Measurements from ENCODE around the gene SHANK1.

The SHANK1 gene

DNA sequence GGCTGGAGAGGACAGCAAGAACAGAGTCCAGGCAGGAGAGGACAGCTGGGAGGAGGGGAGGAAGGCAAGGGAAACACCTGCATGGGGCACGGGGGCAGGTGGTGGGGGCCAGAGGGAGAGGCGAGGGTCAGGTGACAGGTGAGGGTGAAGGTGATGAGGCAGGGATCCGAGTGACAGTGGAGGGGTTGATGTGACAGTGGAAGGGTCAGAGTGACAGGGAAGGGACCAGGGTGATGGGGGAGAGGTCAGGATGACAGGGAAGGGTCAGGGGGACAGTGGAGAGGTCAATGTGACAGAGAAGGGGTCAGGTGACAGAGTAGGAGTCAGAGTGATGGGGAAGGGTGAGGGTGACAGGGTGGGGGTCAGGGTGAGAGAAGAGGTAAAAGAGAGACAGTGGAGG, 41.3 kb downstream of the SHANK1 start:
- Histone ChIP-seq H3K4me1 (ENCODE audit: insufficient read depth, low read length, severe bottlenecking) (no peaks in the 10 kb centered on the region), H3K9me3 (ENCODE audit: low read length) (no peaks in the 10 kb centered on the region), H2AFZ (ENCODE audit: low read length) (no peak overlapping the region), H3K9ac (ENCODE audit: low read length) (no peak overlapping the region), H3K4me2 (ENCODE audit: low read length) (no peak overlapping the region), H3K27me3 (ENCODE audit: insufficient read depth, low read length) (no peaks in the 10 kb centered on the region), H3K27ac (ENCODE audit: low read depth, low read length, poor library complexity, severe bottlenecking) (no peak overlapping the region), H3F3A (ENCODE audit: insufficient read depth, low read length) (no peaks in the 10 kb centered on the region), H3K4me3 (ENCODE audit: low read depth, low read length, poor library complexity, severe bottlenecking) (no peak overlapping the region), H3K79me2 (ENCODE audit: insufficient read depth, low read length) (no peaks in the 10 kb centered on the region), H4K20me1 (ENCODE audit: insufficient read depth, low read length) (no peaks in the 10 kb centered on the region), H3K36me3 (ENCODE audit: insufficient read depth, low read length) (no peaks in the 10 kb centered on the region), H3K9me2 (ENCODE audit: low read depth, low read length) (no peaks in the 10 kb centered on the region)
- TF ChIP-seq, protein P1, sequence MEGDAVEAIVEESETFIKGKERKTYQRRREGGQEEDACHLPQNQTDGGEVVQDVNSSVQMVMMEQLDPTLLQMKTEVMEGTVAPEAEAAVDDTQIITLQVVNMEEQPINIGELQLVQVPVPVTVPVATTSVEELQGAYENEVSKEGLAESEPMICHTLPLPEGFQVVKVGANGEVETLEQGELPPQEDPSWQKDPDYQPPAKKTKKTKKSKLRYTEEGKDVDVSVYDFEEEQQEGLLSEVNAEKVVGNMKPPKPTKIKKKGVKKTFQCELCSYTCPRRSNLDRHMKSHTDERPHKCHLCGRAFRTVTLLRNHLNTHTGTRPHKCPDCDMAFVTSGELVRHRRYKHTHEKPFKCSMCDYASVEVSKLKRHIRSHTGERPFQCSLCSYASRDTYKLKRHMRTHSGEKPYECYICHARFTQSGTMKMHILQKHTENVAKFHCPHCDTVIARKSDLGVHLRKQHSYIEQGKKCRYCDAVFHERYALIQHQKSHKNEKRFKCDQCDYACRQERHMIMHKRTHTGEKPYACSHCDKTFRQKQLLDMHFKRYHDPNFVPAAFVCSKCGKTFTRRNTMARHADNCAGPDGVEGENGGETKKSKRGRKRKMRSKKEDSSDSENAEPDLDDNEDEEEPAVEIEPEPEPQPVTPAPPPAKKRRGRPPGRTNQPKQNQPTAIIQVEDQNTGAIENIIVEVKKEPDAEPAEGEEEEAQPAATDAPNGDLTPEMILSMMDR (IDR thresholded peaks at IDR 0.05; ENCODE audit: low read length): no peak
- no peak for TF ChIP-seq EZH2 (IDR thresholded peaks at IDR 0.05; ENCODE audit: borderline replicate concordance, low read length)

DNA sequence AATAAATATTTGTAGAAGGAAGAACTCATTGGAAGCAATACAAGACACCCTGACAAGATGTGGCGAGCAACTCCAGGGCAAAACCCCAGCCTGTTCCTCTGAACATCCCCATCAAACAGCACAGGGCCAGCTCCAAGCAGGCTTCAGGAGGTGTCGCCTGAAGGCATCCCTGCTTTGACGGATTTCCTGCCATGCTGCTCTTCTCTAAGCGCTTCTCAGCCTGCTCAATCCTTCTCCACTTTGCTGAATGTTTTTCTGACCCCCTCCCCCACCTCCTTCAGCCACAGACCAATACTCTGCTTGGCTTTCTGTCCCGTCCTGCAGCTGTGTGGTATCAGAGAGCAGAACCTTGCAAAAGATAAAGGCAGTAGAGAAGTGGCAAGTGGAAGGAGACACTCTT, 42.0 kb downstream of the SHANK1 start:
- Histone ChIP-seq H3K9me3 (ENCODE audit: low read length) (no peaks in the 10 kb centered on the region), H3K9ac (ENCODE audit: low read length) (no peak overlapping the region), H3K79me2 (ENCODE audit: insufficient read depth, low read length) (no peaks in the 10 kb centered on the region), H3K4me1 (ENCODE audit: insufficient read depth, low read length, severe bottlenecking) (no peaks in the 10 kb centered on the region), H3K27ac (ENCODE audit: low read depth, low read length, poor library complexity, severe bottlenecking) (no peak overlapping the region), H3K4me2 (ENCODE audit: low read length) (no peak overlapping the region), H2AFZ (ENCODE audit: low read length) (no peak overlapping the region), H3K27me3 (ENCODE audit: insufficient read depth, low read length) (no peaks in the 10 kb centered on the region), H3K36me3 (ENCODE audit: insufficient read depth, low read length) (no peaks in the 10 kb centered on the region), H3K9me2 (ENCODE audit: low read depth, low read length) (no peaks in the 10 kb centered on the region), H3F3A (ENCODE audit: insufficient read depth, low read length) (no peaks in the 10 kb centered on the region), H4K20me1 (ENCODE audit: insufficient read depth, low read length) (no peaks in the 10 kb centered on the region), H3K4me3 (ENCODE audit: low read depth, low read length, poor library complexity, severe bottlenecking) (no peak overlapping the region)
- no peak for TF ChIP-seq EZH2 (IDR thresholded peaks at IDR 0.05; ENCODE audit: borderline replicate concordance, low read length)
- TF ChIP-seq, protein P1 (IDR thresholded peaks at IDR 0.05; ENCODE audit: low read length): no peak

GRCh38 chr19:50676625-50677197, 42.9 kb downstream of the SHANK1 start:
- no peaks in the 10 kb centered on the region for H3K36me3 ChIP-seq (ENCODE audit: insufficient read depth, low read length)
- H4K20me1 ChIP-seq (ENCODE audit: insufficient read depth, low read length): no peaks in the 10 kb centered on the region
- H3K27me3 ChIP-seq (ENCODE audit: insufficient read depth, low read length): no peaks in the 10 kb centered on the region
- TF ChIP-seq, protein P1 (IDR thresholded peaks at IDR 0.05; ENCODE audit: low read length): no peak
- TF ChIP-seq EZH2 (IDR thresholded peaks at IDR 0.05; ENCODE audit: borderline replicate concordance, low read length): no peak
- no peak overlapping the region for H3K4me2 ChIP-seq (ENCODE audit: low read length)
- no peak overlapping the region for H2AFZ ChIP-seq (ENCODE audit: low read length)
- no peaks in the 10 kb centered on the region for H3K4me1 ChIP-seq (ENCODE audit: insufficient read depth, low read length, severe bottlenecking)
- no peak overlapping the region for H3K27ac ChIP-seq (ENCODE audit: low read depth, low read length, poor library complexity, severe bottlenecking)
- no peaks in the 10 kb centered on the region for H3K9me2 ChIP-seq (ENCODE audit: low read depth, low read length)
- no peaks in the 10 kb centered on the region for H3K9me3 ChIP-seq (ENCODE audit: low read length)
- no peak overlapping the region for H3K9ac ChIP-seq (ENCODE audit: low read length)
- no peak overlapping the region for H3K4me3 ChIP-seq (ENCODE audit: low read depth, low read length, poor library complexity, severe bottlenecking)
- H3F3A ChIP-seq (ENCODE audit: insufficient read depth, low read length): no peaks in the 10 kb centered on the region
- no peaks in the 10 kb centered on the region for H3K79me2 ChIP-seq (ENCODE audit: insufficient read depth, low read length)

Data from OCI-LY1 (cell line).